HEK293T (cell line): Measurements from ENCODE around the gene ARHGDIB.

ENCODE experiments used
- ARNT ChIP-seq: fragments of 450-650 bp; IDR thresholded peaks from 2 replicates; pipeline ENCODE4 v1.6.1; 2017; ENCODE audit warnings: mild to moderate bottlenecking
- BHLHE40 ChIP-seq: fragments of 450-650 bp; IDR thresholded peaks from 2 replicates; pipeline ENCODE4 v1.6.1; 2016; ENCODE audit warnings: mild to moderate bottlenecking, moderate library complexity, borderline replicate concordance
- NFRKB ChIP-seq: fragments of 450-650 bp; IDR thresholded peaks from 2 replicates; pipeline ENCODE4 v1.6.1; 2016; ENCODE audit warnings: mild to moderate bottlenecking, moderate library complexity
- SP1 ChIP-seq: fragments of 450-650 bp; IDR thresholded peaks from 2 replicates; pipeline ENCODE4 v1.6.1; 2017
- TARDBP ChIP-seq: fragments of 450-650 bp; IDR thresholded peaks from 2 replicates; pipeline ENCODE4 v1.6.1; 2016

DNA sequence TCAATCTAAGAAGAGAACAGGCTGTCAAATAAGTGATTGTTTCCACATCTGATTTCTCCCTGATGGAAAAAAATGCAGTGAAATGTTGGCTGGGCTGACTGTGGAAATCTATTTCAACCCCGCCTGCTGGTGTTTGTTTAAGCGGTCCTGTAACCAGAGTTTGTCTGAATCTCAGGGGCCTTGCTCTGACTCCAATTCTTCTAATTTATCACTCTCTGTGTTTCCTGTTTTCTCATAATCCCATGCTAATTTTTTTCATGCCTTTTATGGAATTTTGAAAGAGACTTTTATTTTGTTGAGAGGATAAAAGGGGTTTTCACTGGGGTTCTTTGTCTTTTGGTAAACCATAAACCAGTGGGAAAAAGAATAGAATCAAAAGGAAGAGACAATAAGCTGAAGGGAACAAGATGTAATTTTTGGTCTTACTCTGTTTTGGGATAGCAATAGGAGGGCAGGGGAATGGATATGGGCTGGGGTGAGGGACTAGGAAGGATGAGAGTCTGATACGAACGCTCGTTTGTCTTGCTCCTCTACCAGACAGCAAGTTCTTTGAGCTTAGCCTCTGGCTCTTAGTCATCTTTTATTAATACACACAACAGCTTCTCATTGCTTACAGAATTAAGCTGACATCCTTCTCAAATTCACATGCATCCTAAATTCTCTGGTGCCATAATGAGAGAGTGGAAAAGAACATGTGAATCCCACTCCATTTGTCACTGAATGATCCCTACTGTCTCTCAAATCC, 67.7 kb downstream of the ARHGDIB start:
- no peak for TF ChIP-seq ARNT
- TF ChIP-seq TARDBP, result no peak
- TF ChIP-seq SP1, result no peak
- TF ChIP-seq NFRKB, result no peak
- no peak for TF ChIP-seq BHLHE40
